ENCODE measurements around the gene ARL3. TPM values are rescaled to one million over a fixed set of nuclear protein-coding genes. Genes with fewer than 3 reads are reported as not detected.

ARL3 gene
- total RNA-seq, 2 donors from 2014 or later, result 3.0 to 4.5 TPM

- H3K27ac Mint-ChIP-seq, result peak overlapping the region; percentile 93 to 98
- no peaks in the 10 kb centered on the region for H3K27me3 Mint-ChIP-seq
- ATAC-seq, result peak; percentile 69 to 80
These were observed 68.2 kb downstream of the ARL3 start for GRCh38 chr10:102645741-102646609.

GRCh38 chr10:102645388-102645740, 68.8 kb downstream of the ARL3 start:
- DNase-seq (ENCODE audit: low spot score) (no peak), ATAC-seq (no peak)
- no peaks in the 10 kb centered on the region for H3K36me3 Mint-ChIP-seq

More at GRCh38 chr10:102645741-102646609, 68.2 kb downstream of the ARL3 start:
- Mint-ChIP-seq H3K4me1 (ENCODE audit: low read depth in 2 of 2) (peaks cover 46 to 56% of the 10 kb centered on the region in 2 donors), H3K4me3 (peak overlapping the region; percentile 87), H3K36me3 (no peaks in the 10 kb centered on the region), H3K9me3 (no peaks in the 10 kb centered on the region)
- peak; percentile 91 for DNase-seq (ENCODE audit: low spot score)

GRCh38 chr10:102644646-102645387, 69.4 kb downstream of the ARL3 start:
- Mint-ChIP-seq H3K27me3 (no peaks in the 10 kb centered on the region), H3K4me1 (ENCODE audit: low read depth in 2 of 2) (peaks cover 42 to 47% of the 10 kb centered on the region in 2 donors), H3K4me3 (peak overlapping the region; percentile 87), H3K27ac (peak overlapping the region; percentile 93 to 98), H3K36me3 (no peaks in the 10 kb centered on the region), H3K9me3 (no peaks in the 10 kb centered on the region)
- ATAC-seq (peak in 1 of 2 donors; percentile 19), DNase-seq (ENCODE audit: low spot score) (peak; percentile 72)

More at GRCh38 chr10:102645388-102645740, 68.8 kb downstream of the ARL3 start:
- Mint-ChIP-seq H3K4me1 (ENCODE audit: low read depth in 2 of 2) (peaks cover 42 to 50% of the 10 kb centered on the region in 2 donors), H3K27me3 (no peaks in the 10 kb centered on the region), H3K4me3 (peak overlapping the region; percentile 87), H3K9me3 (no peaks in the 10 kb centered on the region), H3K27ac (peak overlapping the region; percentile 93 to 98)

- Mint-ChIP-seq H3K27me3 (no peaks in the 10 kb centered on the region), H3K36me3 (no peaks in the 10 kb centered on the region), H3K4me3 (peak within 1 kb of the TSS; percentile 94), H3K9me3 (no peaks in the 10 kb centered on the region), H3K4me1 (ENCODE audit: low read depth in 2 of 2) (peaks cover 40 to 43% of the 10 kb centered on the region in 2 donors), H3K27ac (peak within 1 kb of the TSS; percentile 93 to 98)
- peak; percentile 76 for DNase-seq (ENCODE audit: low spot score)
- ATAC-seq, result peak; percentile 2 to 14
These were observed 70.0 kb downstream of the ARL3 start, which contains the start of gene TRIM8 for GRCh38 chr10:102644066-102644645. TRIM8 (plus strand) TSS chr10:102644479; CDS start chr10:102644618, 139 bp downstream.

- Mint-ChIP-seq H3K27me3 (no peaks in the 10 kb centered on the region), H3K4me3 (peak overlapping the region; percentile 94), H3K9me3 (no peaks in the 10 kb centered on the region), H3K36me3 (no peaks in the 10 kb centered on the region), H3K4me1 (ENCODE audit: low read depth in 2 of 2) (peaks cover 34 to 36% of the 10 kb centered on the region in 2 donors), H3K27ac (peak overlapping the region; percentile 86 to 88)
- DNase-seq (ENCODE audit: low spot score), result peak; percentile 80
- ATAC-seq, result peak in 1 of 2 donors; percentile 1
These were observed 70.7 kb downstream of the ARL3 start for GRCh38 chr10:102643336-102644065.

- no peaks in the 10 kb centered on the region for H3K9me3 Mint-ChIP-seq
- DNase-seq (ENCODE audit: low spot score) (no peak), ATAC-seq (no peak)
- H3K4me1 Mint-ChIP-seq (ENCODE audit: low read depth in 2 of 2), result peaks cover 27 to 29% of the 10 kb centered on the region in 2 donors
- H3K36me3 Mint-ChIP-seq, result no peaks in the 10 kb centered on the region
- no peaks in the 10 kb centered on the region for H3K27me3 Mint-ChIP-seq
- H3K27ac Mint-ChIP-seq, result peak overlapping the region; percentile 86 to 88
- peak overlapping the region; percentile 94 for H3K4me3 Mint-ChIP-seq
These were observed 71.4 kb downstream of the ARL3 start for GRCh38 chr10:102642736-102643335.

GRCh38 chr10:102641880-102642735, 72.1 kb downstream of the ARL3 start:
- DNase-seq (ENCODE audit: low spot score) (peak; percentile 98), ATAC-seq (peak; percentile 81 to 87)
- Mint-ChIP-seq H3K36me3 (no peaks in the 10 kb centered on the region), H3K9me3 (no peaks in the 10 kb centered on the region), H3K4me3 (peak overlapping the region; percentile 94), H3K4me1 (ENCODE audit: low read depth in 2 of 2) (peaks cover 23 to 24% of the 10 kb centered on the region in 2 donors), H3K27ac (peak overlapping the region; percentile 86 to 94), H3K27me3 (no peaks in the 10 kb centered on the region)

GRCh38 chr10:102641402-102641801, 72.8 kb downstream of the ARL3 start:
- Mint-ChIP-seq H3K27me3 (no peaks in the 10 kb centered on the region), H3K4me3 (peak overlapping the region; percentile 94), H3K4me1 (ENCODE audit: low read depth in 2 of 2) (peaks cover 16 to 18% of the 10 kb centered on the region in 2 donors), H3K36me3 (no peaks in the 10 kb centered on the region), H3K27ac (peak overlapping the region; percentile 86 to 94), H3K9me3 (no peaks in the 10 kb centered on the region)
- no peak for ATAC-seq
- no peak for DNase-seq (ENCODE audit: low spot score)

GRCh38 chr10:102639537-102639936, 74.7 kb downstream of the ARL3 start:
- no peak overlapping the region for H3K4me3 Mint-ChIP-seq
- no peaks in the 10 kb centered on the region for H3K36me3 Mint-ChIP-seq
- peaks cover 12 to 17% of the 10 kb centered on the region in 2 donors for H3K4me1 Mint-ChIP-seq (ENCODE audit: low read depth in 2 of 2)
- DNase-seq (ENCODE audit: low spot score) (no peak), ATAC-seq (no peak)
- no peaks in the 10 kb centered on the region for H3K9me3 Mint-ChIP-seq
- no peaks in the 10 kb centered on the region for H3K27me3 Mint-ChIP-seq
- no peak overlapping the region for H3K27ac Mint-ChIP-seq

- H3K36me3 Mint-ChIP-seq, result no peaks in the 10 kb centered on the region
- no peaks in the 10 kb centered on the region for H3K27me3 Mint-ChIP-seq
- peak overlapping the region; percentile 1 to 30 for H3K27ac Mint-ChIP-seq
- H3K4me1 Mint-ChIP-seq (ENCODE audit: low read depth in 2 of 2), result peaks cover 21 to 29% of the 10 kb centered on the region in 2 donors
- ATAC-seq (no peak), DNase-seq (ENCODE audit: low spot score) (no peak)
- no peaks in the 10 kb centered on the region for H3K9me3 Mint-ChIP-seq
- H3K4me3 Mint-ChIP-seq, result no peak overlapping the region
These were observed 78.8 kb downstream of the ARL3 start for GRCh38 chr10:102635377-102635776.

GRCh38 chr10:102634686-102635085, 79.5 kb downstream of the ARL3 start:
- ATAC-seq, result no peak
- no peak for DNase-seq (ENCODE audit: low spot score)
- Mint-ChIP-seq H3K36me3 (no peaks in the 10 kb centered on the region), H3K27me3 (no peaks in the 10 kb centered on the region), H3K4me1 (ENCODE audit: low read depth in 2 of 2) (peaks cover 21 to 29% of the 10 kb centered on the region in 2 donors), H3K9me3 (no peaks in the 10 kb centered on the region), H3K27ac (no peak overlapping the region), H3K4me3 (no peak overlapping the region)

GRCh38 chr10:102633848-102634247, 80.3 kb downstream of the ARL3 start:
- Mint-ChIP-seq H3K4me3 (peak overlapping the region; percentile 58), H3K4me1 (ENCODE audit: low read depth in 2 of 2) (peaks cover 21 to 29% of the 10 kb centered on the region in 2 donors), H3K27ac (peak overlapping the region; percentile 61 to 77), H3K9me3 (no peaks in the 10 kb centered on the region), H3K36me3 (no peaks in the 10 kb centered on the region), H3K27me3 (no peaks in the 10 kb centered on the region)
- no peak for DNase-seq (ENCODE audit: low spot score)
- ATAC-seq, result no peak

All from natural killer cell treated with Interleukin-12 subunit alpha and Interleukin-12 subunit beta and Interleukin-15 and Interleukin-18, amount 100 ng/mL, for 72 hours (primary cell).